Hepatic stellate cell (primary cell): Measurements from ENCODE around the gene CD248.
"Not testable (repeated sequence)": the region's sequence is repeated elsewhere in the genome, so short reads cannot be mapped to it uniquely, and the experiment has no call there.

Experiments used
- DNase-seq: peaks from one replicate; pipeline ENCODE4 v3.0.0; 2011; ENCODE audit warnings: low spot score

Gene CD248

GRCh38 chr11:66289548-66290329 lies 27.1 kb downstream of the CD248 start:
- DNase-seq = peak; percentile 88

- DNase-seq = peak; percentile 100
Observed at GRCh38 chr11:66288671-66289547, 27.9 kb downstream of the CD248 start, which contains the start of gene YIF1A. TSS of gene YIF1A (minus strand) at chr11:66289143. CDS start at chr11:66288985, 158 bp downstream.

DNA sequence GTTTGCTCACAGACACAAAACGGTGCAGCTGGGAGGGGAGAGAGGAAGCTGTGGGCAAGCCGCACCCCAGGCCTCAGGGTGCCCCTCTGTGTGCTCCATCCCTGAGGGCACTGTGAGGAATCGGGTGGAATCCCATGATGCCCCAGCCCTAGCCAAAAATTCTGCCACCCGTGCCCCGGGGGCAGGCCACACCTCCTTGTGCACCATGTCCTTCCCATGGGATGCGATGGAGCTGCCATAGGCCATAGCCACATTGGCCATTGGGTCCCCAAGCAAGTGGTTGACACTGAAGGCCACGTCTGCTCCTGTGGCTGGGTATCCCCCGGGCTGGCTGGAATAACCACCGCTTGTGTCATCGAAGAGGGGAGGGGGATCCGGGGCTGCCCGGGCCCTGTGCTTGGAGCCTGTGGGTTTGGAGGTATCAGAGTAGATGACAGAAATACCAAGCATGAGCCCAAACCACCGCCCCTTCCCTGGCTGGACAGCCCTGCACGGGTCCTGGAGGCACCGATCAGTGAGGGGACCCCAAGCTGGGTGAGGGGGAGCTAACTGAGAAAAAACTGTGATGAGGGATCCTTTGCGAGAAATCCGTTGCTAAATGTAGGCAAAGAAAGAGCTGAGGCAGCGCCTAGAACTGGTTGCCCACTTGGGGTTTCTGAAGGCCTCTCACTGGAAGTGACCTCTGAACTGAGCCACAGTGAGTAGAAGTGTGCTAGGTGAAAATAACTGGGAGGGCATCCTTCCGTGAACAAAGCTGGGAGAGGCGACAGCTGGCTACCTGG lies 28.8 kb downstream of the CD248 start:
- DNase-seq = peak; percentile 47

DNA sequence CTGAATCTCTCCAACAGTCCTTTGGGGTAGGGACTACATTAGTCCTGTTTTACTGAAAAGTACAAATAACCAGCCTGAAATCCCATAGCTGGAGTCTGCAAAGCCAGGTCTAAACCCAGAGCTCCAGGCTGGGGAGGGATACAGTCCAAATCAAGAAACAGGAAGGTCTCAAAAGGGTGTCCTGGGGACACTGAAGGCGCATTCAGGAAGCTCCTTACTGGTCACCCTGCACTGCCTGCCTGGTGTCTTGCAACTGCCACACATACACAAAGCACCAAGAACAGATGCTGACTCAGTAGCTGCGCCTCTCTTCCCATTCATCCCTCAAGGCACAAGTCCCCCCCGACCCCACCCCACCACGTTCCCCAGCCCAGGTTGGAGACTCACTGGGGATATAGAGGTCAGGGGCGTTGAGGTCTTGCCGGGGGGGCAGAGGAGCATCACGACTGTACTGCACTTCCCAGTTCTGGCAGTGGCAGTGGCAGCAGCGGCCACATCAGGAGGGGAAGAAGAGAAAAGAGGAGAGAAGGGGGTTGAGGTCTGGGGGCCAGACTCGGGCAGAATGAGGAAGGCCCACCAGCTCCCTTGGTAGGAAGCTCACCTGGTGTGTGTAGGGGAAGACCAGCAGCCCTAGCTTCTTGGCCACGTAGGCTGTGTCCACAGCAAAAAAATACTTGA lies 29.5 kb downstream of the CD248 start:
- DNase-seq = no peak

DNA sequence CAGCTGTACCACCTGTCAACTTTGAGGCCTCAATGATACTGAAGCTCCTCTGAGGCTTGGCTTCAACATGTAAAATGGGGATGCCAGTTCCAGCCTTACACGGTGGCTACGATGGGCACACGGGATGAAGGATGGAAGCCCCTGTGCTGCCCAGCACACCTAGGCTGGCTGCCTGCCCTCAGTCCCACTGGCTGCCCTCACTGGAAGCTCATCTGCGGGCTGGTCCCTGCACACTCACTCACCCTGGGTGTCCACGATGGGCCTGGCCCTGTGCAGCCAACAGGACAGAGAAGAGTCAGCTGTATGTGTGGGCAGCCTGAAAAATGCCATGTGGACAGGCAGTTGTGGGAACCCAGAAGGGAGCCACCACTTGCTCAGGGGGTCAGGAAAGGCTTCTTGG lies 30.1 kb downstream of the CD248 start:
- no peak for DNase-seq

DNA sequence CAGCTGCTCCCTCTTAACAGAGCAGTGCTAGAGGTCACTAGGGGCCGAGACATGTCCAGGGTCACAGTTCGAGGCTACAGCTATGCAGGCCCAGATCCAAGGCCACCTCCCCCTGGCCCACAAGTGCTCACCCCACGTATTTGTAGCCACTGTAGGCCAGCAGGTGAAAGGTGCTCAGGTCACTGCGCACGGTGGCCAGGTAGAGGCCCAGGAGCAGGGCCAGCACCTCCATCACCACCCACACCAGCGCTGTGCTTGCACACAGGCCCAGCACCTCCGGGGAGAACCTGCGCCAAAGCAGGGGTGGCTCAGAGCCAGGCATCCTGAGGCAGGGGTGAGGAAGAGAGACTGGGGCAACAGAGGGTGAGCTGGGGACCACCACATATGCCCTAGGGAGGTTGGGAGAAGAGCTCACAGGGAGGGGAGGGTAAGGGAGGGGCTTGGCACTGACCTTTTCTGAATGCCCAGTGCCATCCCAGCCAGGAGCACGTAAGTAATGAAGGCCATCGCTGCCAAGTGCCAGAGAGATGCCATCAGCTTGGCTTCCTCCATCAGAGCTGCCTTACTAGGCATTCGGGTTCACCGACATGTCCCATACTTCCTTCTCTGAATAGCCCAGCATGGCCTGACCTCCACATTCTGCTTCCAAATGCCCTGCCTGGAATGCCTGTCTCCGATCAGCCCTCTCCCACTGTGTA lies 31.4 kb downstream of the CD248 start:
- no peak for DNase-seq

DNA sequence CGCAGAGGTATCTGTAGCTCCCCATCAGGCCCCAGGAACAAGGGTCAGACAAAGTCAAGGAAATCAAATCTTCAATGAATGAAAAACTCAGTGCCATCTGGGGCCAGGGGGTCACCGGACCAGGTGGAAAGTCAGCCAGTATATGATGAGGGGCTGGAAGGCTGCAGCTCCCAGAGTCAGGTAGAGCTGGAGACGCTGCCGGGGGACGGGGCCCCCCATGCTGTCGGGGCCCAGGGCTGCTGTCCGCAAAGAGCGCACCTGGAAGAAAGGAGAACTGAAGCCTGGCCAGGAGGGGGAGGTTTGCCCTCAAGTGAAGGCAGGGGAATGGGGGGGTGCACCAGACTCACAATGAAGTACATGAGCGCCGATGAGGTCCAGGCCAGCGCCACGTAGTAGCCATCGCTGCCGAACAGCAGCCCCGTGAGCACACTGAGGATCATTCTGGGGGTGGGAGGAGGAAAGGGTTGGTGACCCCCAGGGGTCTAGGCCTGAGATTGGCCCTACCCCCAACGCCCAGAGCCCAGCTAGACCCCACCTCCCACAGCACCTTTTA lies 32.2 kb downstream of the CD248 start:
- DNase-seq = no peak

DNA sequence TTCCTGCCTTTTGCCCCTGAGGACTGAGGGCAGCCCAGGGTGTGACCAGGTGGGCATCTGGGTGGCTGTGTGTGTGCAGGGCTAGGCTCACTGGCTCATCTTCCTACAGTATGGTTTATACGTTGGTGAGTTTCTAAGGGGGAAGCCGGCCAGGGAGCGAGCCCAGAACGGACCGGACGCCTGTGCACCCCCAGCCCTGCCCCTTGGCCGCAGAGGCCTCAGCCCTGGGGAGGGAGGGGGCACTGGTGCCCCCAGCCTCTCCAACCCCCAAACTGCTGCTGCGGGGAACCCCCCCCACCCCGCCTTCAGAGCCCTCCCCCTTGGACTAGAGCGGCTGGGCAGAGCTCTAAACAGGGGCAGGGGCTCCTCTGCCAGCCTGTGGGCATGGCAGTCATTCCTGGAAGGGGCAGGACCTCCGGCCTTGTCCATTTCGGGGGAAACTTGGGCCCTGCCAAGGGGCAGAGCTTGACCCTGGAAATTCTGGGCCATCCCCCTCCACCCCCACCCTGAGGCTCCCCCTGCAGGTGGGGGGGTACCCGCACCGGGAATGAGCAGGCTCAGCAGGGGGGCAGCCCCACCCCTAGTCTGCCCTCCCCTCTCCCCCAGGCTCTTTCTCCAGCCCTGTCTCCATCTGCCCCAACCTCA lies 33.3 kb downstream of the CD248 start:
- DNase-seq = no peak

- peak; percentile 98 for DNase-seq
Observed at GRCh38 chr11:66282468-66283455, 34.1 kb downstream of the CD248 start.

GRCh38 chr11:66281776-66282467 lies 34.9 kb downstream of the CD248 start:
- no peak for DNase-seq

DNA sequence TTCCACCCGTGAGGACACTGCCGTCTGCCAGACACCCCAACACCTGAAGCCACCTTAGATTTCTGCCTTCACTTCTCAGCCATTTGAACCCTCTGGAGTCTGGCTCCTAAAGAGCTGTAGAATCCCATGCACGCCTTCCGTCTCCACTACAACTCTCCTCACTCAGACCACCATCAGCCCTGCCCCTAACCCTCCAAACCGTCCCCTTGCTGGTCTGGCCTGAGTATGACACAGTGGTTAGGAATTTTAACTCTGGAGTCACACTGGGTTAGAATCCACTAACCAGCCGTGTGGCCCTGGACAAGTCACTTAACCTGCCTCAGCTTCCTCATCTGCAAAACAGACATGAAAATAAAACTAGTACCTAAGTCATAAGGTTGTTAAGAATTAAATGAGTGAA lies 35.8 kb downstream of the CD248 start:
- DNase-seq = no peak

GRCh38 chr11:66280428-66280827 lies 36.4 kb downstream of the CD248 start:
- no peak for DNase-seq

DNA sequence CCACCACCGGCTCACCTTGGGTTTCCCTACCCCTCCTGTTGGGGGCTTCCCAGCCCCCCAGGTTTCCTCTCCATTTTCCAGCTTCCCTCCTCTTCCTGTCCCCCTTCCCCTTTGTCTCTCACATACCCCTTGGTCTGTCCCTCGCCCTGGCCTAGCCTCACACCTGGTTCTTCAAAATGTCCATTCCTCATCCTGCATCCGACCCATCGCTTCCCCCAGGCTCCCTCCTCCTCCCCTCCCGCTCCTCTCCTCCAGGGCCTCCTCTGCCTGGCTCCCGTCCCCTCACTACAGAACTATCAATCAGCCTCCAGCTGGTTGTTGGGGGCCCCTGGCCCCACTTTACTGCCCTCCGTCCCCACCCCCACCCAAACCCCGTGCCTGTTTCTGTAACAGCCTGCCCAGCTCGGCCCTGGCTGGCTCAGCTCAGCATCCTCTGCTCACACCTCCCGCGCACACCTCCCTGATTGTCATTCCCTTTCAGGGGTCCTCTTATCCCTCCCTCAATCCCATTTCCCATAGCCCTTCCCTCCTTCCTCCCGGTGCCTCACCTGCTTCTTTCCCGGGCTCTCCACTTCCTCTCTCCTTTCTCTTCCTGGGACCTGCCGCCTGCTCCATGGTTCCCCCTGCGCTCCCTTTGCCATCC lies 37.6 kb downstream of the CD248 start:
- no peak for DNase-seq

DNA sequence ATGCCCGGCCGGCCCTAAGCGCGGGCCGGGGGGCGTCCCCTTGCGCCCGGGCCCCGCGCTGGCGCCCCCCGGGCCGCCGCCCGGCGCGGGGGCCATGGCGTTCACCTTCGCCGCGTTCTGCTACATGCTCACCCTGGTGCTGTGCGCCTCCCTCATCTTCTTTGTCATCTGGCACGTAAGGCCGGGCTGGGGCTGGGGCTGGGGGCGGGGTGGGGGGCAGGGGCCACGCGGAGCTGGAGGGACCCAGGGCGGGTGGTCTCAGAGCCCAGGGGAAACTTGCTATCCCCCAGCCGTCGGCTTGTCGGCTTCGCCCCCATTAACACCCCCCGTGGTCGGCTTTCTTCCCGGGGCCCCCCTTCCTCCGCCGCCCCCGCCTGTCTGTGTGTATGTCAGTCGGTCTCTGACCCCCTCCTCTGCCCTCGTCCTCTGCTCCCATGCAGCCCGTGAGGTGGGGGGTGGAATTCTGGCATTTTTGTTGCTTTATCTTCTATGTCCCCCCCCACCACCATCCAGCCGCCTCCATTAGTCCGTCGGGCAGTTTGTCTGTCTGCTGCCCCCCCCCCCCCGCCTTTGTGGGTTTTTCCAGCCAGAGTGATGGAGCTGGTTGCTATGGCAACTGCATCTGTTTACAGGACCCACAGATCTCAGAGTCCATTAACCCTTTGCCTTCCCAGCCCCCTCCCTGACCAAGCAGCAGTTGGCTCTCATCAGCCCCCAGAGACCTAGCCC lies 38.3 kb downstream of the CD248 start:
- DNase-seq = peak; percentile 49

- peak; percentile 69 for DNase-seq
Observed at GRCh38 chr11:66277471-66278362, 39.1 kb downstream of the CD248 start, which contains the start of gene CNIH2. TSS of gene CNIH2 (plus strand) at chr11:66278175. CDS start at chr11:66278457, 282 bp downstream.

- not testable (repeated sequence) for DNase-seq
Observed at GRCh38 chr11:66277064-66277463, 39.8 kb downstream of the CD248 start.
